Right atrium auricular region (tissue), 2 donors: ENCODE measurements around the gene FRY. TPM values are rescaled to one million over a fixed set of nuclear protein-coding genes. Genes with fewer than 3 reads are reported as not detected.

Experiments used
- DNase-seq: peaks from one replicate; pipeline ENCODE4 v3.0.0-alpha.2; 2019; ENCODE audit warnings: low spot score
- H3K27ac ChIP-seq, 2 donors: fragments of 200-600 bp; sonication (generic); 1 replicate in 1 of 2; 2 replicates in 1 of 2; pipeline ENCODE4 v1.5.1; 2016 to 2019
- H3K27me3 ChIP-seq, 2 donors: fragments of 200-600 bp; sonication (generic); one replicate each; pipeline versions ENCODE4 v1.5.1 to v1.6.0; 2017 to 2019
- H3K36me3 ChIP-seq: fragments of 200-600 bp; sonication (generic); one replicate; pipeline ENCODE4 v1.5.1; 2016
- H3K4me1 ChIP-seq, 2 donors: fragments of 200-600 bp; sonication (generic); one replicate each; pipeline versions ENCODE4 v1.5.1 to v1.6.0; 2017 to 2019
- H3K4me3 ChIP-seq, 2 donors: fragments of 200-600 bp; sonication (generic); 1 replicate in 1 of 2; 2 replicates in 1 of 2; pipeline ENCODE4 v1.5.1; 2017 to 2019; ENCODE audit warnings: mild to moderate bottlenecking in 1 of 2, moderate library complexity in 1 of 2
- H3K9me3 ChIP-seq, 2 donors: fragments of 200-600 bp; sonication (generic); one replicate each; pipeline ENCODE4 v1.5.1; 2019
- total RNA-seq, 2 donors: library from RNA; depleted of rRNA; stranded (reverse); fragments of >200 nt; gene quantifications; one replicate each; pipeline ENCODE4 v1.1.0, GENCODE V29; 2016
- TF ChIP-seq, protein P1 (sequence below), 2 donors: fragments of 200-600 bp; sonication (generic); IDR thresholded peaks; one replicate each; pipeline ENCODE4 v1.5.1; 2019; ENCODE audit warnings: antibody characterized with exemption in 2 of 2

The FRY gene
- total RNA-seq, 2 donors from 2014 or later, result 94.8 to 183 TPM

GRCh38 chr13:32092496-32092895 is 60.9 kb downstream of the FRY start:
- Histone ChIP-seq H3K4me1 (peaks cover 0 to 9% of the 10 kb centered on the region in 2 donors), H3K27me3 (no peaks in the 10 kb centered on the region), H3K27ac (no peak overlapping the region), H3K9me3 (no peaks in the 10 kb centered on the region), H3K36me3 (no peaks in the 10 kb centered on the region), H3K4me3 (no peak overlapping the region)
- no peak for DNase-seq
- TF ChIP-seq, protein P1, sequence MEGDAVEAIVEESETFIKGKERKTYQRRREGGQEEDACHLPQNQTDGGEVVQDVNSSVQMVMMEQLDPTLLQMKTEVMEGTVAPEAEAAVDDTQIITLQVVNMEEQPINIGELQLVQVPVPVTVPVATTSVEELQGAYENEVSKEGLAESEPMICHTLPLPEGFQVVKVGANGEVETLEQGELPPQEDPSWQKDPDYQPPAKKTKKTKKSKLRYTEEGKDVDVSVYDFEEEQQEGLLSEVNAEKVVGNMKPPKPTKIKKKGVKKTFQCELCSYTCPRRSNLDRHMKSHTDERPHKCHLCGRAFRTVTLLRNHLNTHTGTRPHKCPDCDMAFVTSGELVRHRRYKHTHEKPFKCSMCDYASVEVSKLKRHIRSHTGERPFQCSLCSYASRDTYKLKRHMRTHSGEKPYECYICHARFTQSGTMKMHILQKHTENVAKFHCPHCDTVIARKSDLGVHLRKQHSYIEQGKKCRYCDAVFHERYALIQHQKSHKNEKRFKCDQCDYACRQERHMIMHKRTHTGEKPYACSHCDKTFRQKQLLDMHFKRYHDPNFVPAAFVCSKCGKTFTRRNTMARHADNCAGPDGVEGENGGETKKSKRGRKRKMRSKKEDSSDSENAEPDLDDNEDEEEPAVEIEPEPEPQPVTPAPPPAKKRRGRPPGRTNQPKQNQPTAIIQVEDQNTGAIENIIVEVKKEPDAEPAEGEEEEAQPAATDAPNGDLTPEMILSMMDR (IDR thresholded peaks at IDR 0.05), result no peak

DNA sequence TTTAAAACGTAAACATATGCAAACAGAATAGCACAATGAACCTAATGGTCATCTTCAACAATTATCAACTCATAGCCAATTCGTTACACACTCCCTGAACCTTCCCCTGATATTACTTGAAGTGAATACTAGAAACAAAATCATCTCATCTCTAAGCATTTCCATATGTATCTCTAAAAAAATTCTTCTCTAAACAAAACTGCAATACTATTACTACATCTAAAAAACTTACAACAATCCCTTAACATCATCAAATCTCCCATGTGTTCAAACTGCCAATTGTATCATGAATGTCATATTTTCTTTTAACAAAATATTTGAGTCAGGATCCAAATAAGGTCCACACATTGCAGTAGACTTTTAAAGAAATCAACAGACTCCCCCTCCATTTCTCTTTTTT is 61.4 kb downstream of the FRY start:
- TF ChIP-seq, protein P1 (IDR thresholded peaks at IDR 0.05), result no peak
- DNase-seq, result no peak

DNA sequence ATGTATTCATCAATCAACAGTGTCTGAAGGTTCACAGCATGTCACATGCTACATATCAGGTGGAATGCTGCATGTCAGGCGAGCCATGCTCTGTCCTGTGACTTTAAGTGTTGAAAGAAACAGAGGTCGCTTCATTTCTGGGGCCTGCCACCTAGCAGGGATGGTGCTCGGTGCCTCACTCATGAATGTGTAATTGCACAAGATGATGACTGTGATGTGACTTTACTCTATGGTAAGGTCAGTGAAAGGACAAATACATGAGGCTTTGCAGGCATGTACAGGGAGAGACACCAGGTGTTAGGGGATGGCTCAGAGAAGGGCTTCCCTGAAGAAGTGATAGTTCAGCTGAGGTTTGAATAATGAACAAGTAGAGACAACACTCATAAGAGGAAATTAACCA is 66.7 kb downstream of the FRY start:
- H3K27ac ChIP-seq, result no peak overlapping the region
- H3K4me3 ChIP-seq, result no peak overlapping the region
- H3K36me3 ChIP-seq, result peaks cover 15% of the 10 kb centered on the region
- TF ChIP-seq, protein P1 (IDR thresholded peaks at IDR 0.05), result no peak
- no peak for DNase-seq
- H3K9me3 ChIP-seq, result no peaks in the 10 kb centered on the region
- no peaks in the 10 kb centered on the region for H3K4me1 ChIP-seq
- no peaks in the 10 kb centered on the region for H3K27me3 ChIP-seq

More for the DNA sequence above, 61.4 kb downstream of the FRY start:
- no peaks in the 10 kb centered on the region for H3K36me3 ChIP-seq
- H3K4me3 ChIP-seq, result no peak overlapping the region
- no peaks in the 10 kb centered on the region for H3K27me3 ChIP-seq
- no peaks in the 10 kb centered on the region for H3K9me3 ChIP-seq
- H3K27ac ChIP-seq, result no peak overlapping the region
- H3K4me1 ChIP-seq, result peaks cover 0 to 4% of the 10 kb centered on the region in 2 donors

DNA sequence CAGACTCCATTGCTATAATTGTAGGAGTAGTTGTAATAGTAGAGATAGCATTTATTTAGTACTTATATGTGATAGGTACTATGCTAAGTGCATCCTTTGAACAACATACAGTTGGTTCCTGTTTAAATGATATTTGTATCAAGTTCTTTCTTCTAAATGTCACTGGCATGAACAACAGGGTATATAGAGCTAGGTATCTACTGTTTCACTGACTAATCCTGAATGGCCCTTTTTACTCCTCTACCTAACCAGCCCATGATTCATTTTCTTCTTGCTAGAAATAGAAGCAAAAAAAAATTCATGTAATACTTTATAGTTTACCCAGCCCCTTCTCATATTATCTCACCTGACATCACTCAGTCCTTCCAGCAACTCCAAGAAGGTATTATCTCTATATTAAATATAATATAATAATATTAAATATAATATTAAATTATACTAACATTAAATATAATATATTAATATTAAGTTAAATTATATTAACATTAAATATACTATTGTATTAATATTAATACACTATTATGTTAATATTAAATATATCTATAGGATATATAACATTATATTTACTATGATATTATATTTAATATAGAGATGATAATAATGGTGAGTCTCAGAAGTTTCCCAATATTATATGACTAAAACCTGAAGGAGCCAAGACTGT is 74.2 kb downstream of the FRY start:
- TF ChIP-seq, protein P1 (IDR thresholded peaks at IDR 0.05), result no peak
- H3K9me3 ChIP-seq, result no peaks in the 10 kb centered on the region
- no peak for DNase-seq
- H3K4me1 ChIP-seq, result peaks cover 0 to 5% of the 10 kb centered on the region in 2 donors
- no peak overlapping the region for H3K4me3 ChIP-seq
- no peak overlapping the region for H3K27ac ChIP-seq
- peaks cover 15% of the 10 kb centered on the region for H3K36me3 ChIP-seq
- H3K27me3 ChIP-seq, result no peaks in the 10 kb centered on the region

GRCh38 chr13:32107474-32107873 is 75.9 kb downstream of the FRY start:
- Histone ChIP-seq H3K36me3 (peaks cover 7% of the 10 kb centered on the region), H3K27me3 (no peaks in the 10 kb centered on the region), H3K9me3 (no peaks in the 10 kb centered on the region), H3K4me3 (no peak overlapping the region), H3K4me1 (peaks cover 0 to 5% of the 10 kb centered on the region in 2 donors), H3K27ac (no peak overlapping the region)
- DNase-seq, result no peak
- TF ChIP-seq, protein P1 (IDR thresholded peaks at IDR 0.05), result no peak

- H3K4me3 ChIP-seq, result no peak overlapping the region
- TF ChIP-seq, protein P1 (IDR thresholded peaks at IDR 0.05), result no peak
- no peak overlapping the region for H3K27ac ChIP-seq
- H3K36me3 ChIP-seq, result peaks cover 2% of the 10 kb centered on the region
- no peaks in the 10 kb centered on the region for H3K9me3 ChIP-seq
- no peaks in the 10 kb centered on the region for H3K27me3 ChIP-seq
- no peak for DNase-seq
- peaks cover 0 to 5% of the 10 kb centered on the region in 2 donors for H3K4me1 ChIP-seq
Observed at GRCh38 chr13:32107973-32108372, 76.4 kb downstream of the FRY start.
